H1 (cell line): ENCODE data around the gene CTTNBP2NL. TPM values are rescaled to one million over a fixed set of nuclear protein-coding genes. Genes with fewer than 3 reads are reported as not detected.

Experiments
- CTCF ChIA-PET: fragments of 300-600 bp; sonication (Branson Sonifier 250); formaldehyde crosslinking; loops from one replicate; lab custom pipeline; 2021; ENCODE audit not compliant: partially characterized antibody; lab: Charles Lee
- POLR2A ChIA-PET: fragments of 300-600 bp; sonication (Branson Sonifier 250); formaldehyde crosslinking; loops from one replicate; lab custom pipeline; 2021; ENCODE audit warnings: inconsistent platforms; ENCODE audit not compliant: partially characterized antibody; lab: Charles Lee
- DNase-seq, 2 experiments: peaks; one replicate each; pipeline versions ENCODE4 v3.0.0 to v3.0.0-alpha.2; 2010 to 2022; ENCODE audit warnings: low spot score in 2 of 2, low read depth in 1 of 2, mixed read lengths in 1 of 2
- FAIRE-seq: peaks from 2 replicates; lab custom pipeline; 2011; peaks lifted over from hg19 to GRCh38; lab: Jason Lieb, UNC
- H2AFZ ChIP-seq: 2 replicates; pipeline ENCODE4 v1.8.1; 2012; ENCODE audit warnings: low read length, inconsistent platforms
- H2AK5ac ChIP-seq: 2 replicates; pipeline ENCODE4 v1.6.1; 2013; ENCODE audit warnings: low read depth, low read length
- H2BK120ac ChIP-seq: replicated peaks from 2 replicates; pipeline ENCODE3; 2013; ENCODE audit warnings: low read depth, low read length, inconsistent platforms
- H2BK12ac ChIP-seq: 2 replicates; pipeline ENCODE4 v1.6.1; 2013; ENCODE audit warnings: low read depth, low read length
- H2BK15ac ChIP-seq: 2 replicates; pipeline ENCODE4 v1.6.1; 2013; ENCODE audit warnings: low read length
- H2BK20ac ChIP-seq: 2 replicates; pipeline ENCODE4 v1.6.1; 2013; ENCODE audit warnings: low read length
- H2BK5ac ChIP-seq: 2 replicates; pipeline ENCODE4 v1.6.1; 2013; ENCODE audit warnings: low read depth, low read length
- H3K14ac ChIP-seq: 2 replicates; pipeline ENCODE4 v1.6.1; 2013; ENCODE audit warnings: inconsistent platforms; ENCODE audit not compliant: insufficient read length
- H3K18ac ChIP-seq: 2 replicates; pipeline ENCODE4 v1.6.1; 2013; ENCODE audit warnings: low read length; ENCODE audit errors: extremely low read depth
- H3K23ac ChIP-seq: 2 replicates; pipeline ENCODE4 v1.6.1; 2013; ENCODE audit warnings: inconsistent platforms; ENCODE audit not compliant: insufficient read length
- H3K23me2 ChIP-seq: 2 replicates; pipeline ENCODE4 v1.6.1; 2013; ENCODE audit warnings: low read depth, low read length
- H3K27ac ChIP-seq: 2 replicates; pipeline ENCODE4 v1.6.1; 2011; ENCODE audit warnings: low read depth, low read length, inconsistent platforms
- H3K27me3 ChIP-seq, 4 experiments: replicated peaks in 1 of 4; 1 replicate in 1 of 4; 2 replicates in 3 of 4; pipeline versions ENCODE4 v1.6.1 to v1.8.1; 2011 to 2013; ENCODE audit warnings: low read length in 3 of 4, mild to moderate bottlenecking in 3 of 4, inconsistent platforms in 2 of 4, mixed read lengths in 2 of 4, moderate library complexity in 1 of 4; ENCODE audit not compliant: control insufficient read depth in 3 of 4, insufficient read depth in 3 of 4; ENCODE audit errors: extremely low read depth in 1 of 4
- H3K36me3 ChIP-seq, 4 experiments: 2 replicates each; pipeline versions ENCODE4 v1.6.1 to v1.8.1; 2011 to 2013; ENCODE audit warnings: mild to moderate bottlenecking in 4 of 4, low read length in 3 of 4, moderate library complexity in 2 of 4, control low read depth in 1 of 4, inconsistent platforms in 1 of 4; ENCODE audit not compliant: insufficient read depth in 4 of 4, control insufficient read depth in 2 of 4
- H3K4ac ChIP-seq: replicated peaks from 2 replicates; pipeline ENCODE3; 2013; ENCODE audit warnings: low read length, low read depth, mixed read lengths, inconsistent platforms; ENCODE audit not compliant: insufficient read length
- H3K4me1 ChIP-seq, 4 experiments: replicated peaks in 1 of 4; 1 replicate in 1 of 4; 2 replicates in 3 of 4; pipeline versions ENCODE4 v1.6.1 to v1.8.1; 2011 to 2013; ENCODE audit warnings: low read length in 3 of 4, inconsistent platforms in 2 of 4, mixed read lengths in 1 of 4; ENCODE audit not compliant: insufficient read depth in 4 of 4, control insufficient read depth in 3 of 4
- H3K4me2 ChIP-seq, 2 experiments: 2 replicates each; pipeline versions ENCODE4 v1.6.1 to v1.8.1; 2011 to 2013; ENCODE audit warnings: low read depth in 2 of 2, low read length in 2 of 2, control low read depth in 1 of 2, inconsistent platforms in 1 of 2, mild to moderate bottlenecking in 1 of 2; ENCODE audit not compliant: insufficient read depth in 1 of 2
- H3K4me3 ChIP-seq, 4 experiments: fragments of 200-600, 300-600 bp in 1 of 4; sonication (generic), shearing (Covaris generic), sonication (Bioruptor Twin) in 1 of 4; 2 replicates each; pipeline versions ENCODE4 v1.5.1 to v1.8.1; 2011 to 2016; ENCODE audit warnings: low read length in 4 of 4, low read depth in 3 of 4, control low read depth in 2 of 4, inconsistent platforms in 2 of 4, mild to moderate bottlenecking in 2 of 4, mixed read lengths in 1 of 4, moderate library complexity in 1 of 4; ENCODE audit not compliant: insufficient read depth in 2 of 4; ENCODE audit errors: extremely low read depth in 1 of 4
- H3K56ac ChIP-seq: replicated peaks from 2 replicates; pipeline ENCODE3; 2013; ENCODE audit warnings: low read depth, mild to moderate bottlenecking, mixed read lengths, low read length, inconsistent platforms; ENCODE audit not compliant: insufficient read length
- H3K79me1 ChIP-seq: 2 replicates; pipeline ENCODE4 v1.6.1; 2013; ENCODE audit warnings: low read depth, low read length, control low read depth
- H3K79me2 ChIP-seq, 2 experiments: 2 replicates each; pipeline versions ENCODE4 v1.6.1 to v1.8.1; 2012 to 2013; ENCODE audit warnings: low read length in 2 of 2, mild to moderate bottlenecking in 2 of 2, inconsistent platforms in 1 of 2; ENCODE audit not compliant: insufficient read depth in 2 of 2, control insufficient read depth in 1 of 2
- H3K9ac ChIP-seq, 4 experiments: replicated peaks in 1 of 4; 1 replicate in 1 of 4; 2 replicates in 3 of 4; pipeline versions ENCODE4 v1.6.1 to v1.8.1; 2011 to 2013; ENCODE audit warnings: low read depth in 3 of 4, low read length in 3 of 4, control low read depth in 2 of 4, mild to moderate bottlenecking in 2 of 4, moderate library complexity in 2 of 4, inconsistent platforms in 1 of 4; ENCODE audit errors: extremely low read depth in 1 of 4
- H3K9me3 ChIP-seq, 2 experiments: 2 replicates each; pipeline versions ENCODE4 v1.6.1 to v1.8.1; 2012 to 2013; ENCODE audit warnings: mild to moderate bottlenecking in 2 of 2, moderate library complexity in 2 of 2, control low read depth in 1 of 2, inconsistent platforms in 1 of 2, low read depth in 1 of 2, low read length in 1 of 2, mixed read lengths in 1 of 2; ENCODE audit not compliant: insufficient read depth in 2 of 2
- H4K20me1 ChIP-seq, 2 experiments: replicated peaks in 1 of 2; 2 replicates each; pipeline versions ENCODE3 to v1.8.1; 2011 to 2013; ENCODE audit warnings: inconsistent platforms in 2 of 2, low read length in 2 of 2, mild to moderate bottlenecking in 1 of 2; ENCODE audit not compliant: insufficient read depth in 2 of 2, control insufficient read depth in 1 of 2
- H4K5ac ChIP-seq: 2 replicates; pipeline ENCODE4 v1.6.1; 2013; ENCODE audit warnings: low read length, low read depth, mixed read lengths, inconsistent platforms; ENCODE audit not compliant: insufficient read length
- H4K8ac ChIP-seq: 2 replicates; pipeline ENCODE4 v1.8.0; 2013; ENCODE audit warnings: mild to moderate bottlenecking, moderate library complexity, low read length, inconsistent platforms; ENCODE audit not compliant: insufficient read depth; ENCODE audit errors: extremely low read depth
- H4K91ac ChIP-seq: replicated peaks from 2 replicates; pipeline ENCODE3; 2013; ENCODE audit warnings: low read length, mixed read lengths, inconsistent platforms; ENCODE audit not compliant: insufficient read length
- CBX8 ChIP-seq: fragments of 300-800, 300-1000 bp; sonication (generic); IDR thresholded peaks from 2 replicates; pipeline ENCODE4 v1.7.1; 2016; ENCODE audit warnings: low read depth, low read length, borderline replicate concordance
- WGBS, 2 experiments: shearing (Covaris generic) in 1 of 2; methylation state at CpG; one replicate each; pipeline versions ENCODE4 v1.1.6 to v1.1.7; 2013 to 2015; ENCODE audit warnings: low lambda C conversion rate in 2 of 2, mixed read lengths in 2 of 2, inconsistent platforms in 1 of 2, low coverage in 1 of 2, missing lambda C conversion rate in 1 of 2; ENCODE audit not compliant: insufficient replicate concordance in 2 of 2, insufficient coverage in 1 of 2, insufficient read length in 1 of 2; ENCODE audit errors: extremely low coverage in 1 of 2, missing lambda C conversion rate in 1 of 2; 5-methylcytosine and 5-hydroxymethylcytosine counted together
- polyA plus RNA-seq, 7 experiments: library from polyadenylated mRNA; depleted of rRNA in 3 of 7; stranded (reverse) in 5 of 7; unstranded in 2 of 7; fragments of >200 nt in 5 of 7; fragments of 200-250 nt in 2 of 7; gene quantifications; 1 replicate in 5 of 7; 2 replicates in 1 of 7; 4 replicates in 1 of 7; pipeline versions ENCODE4 v1.2.1 to v1.2.3, GENCODE V29; 2011 to 2013; ENCODE audit warnings: missing spikeins in 2 of 7, mixed read lengths in 2 of 7
- total RNA-seq: library from RNA; stranded (reverse); fragmentation: NEBNext Ultra II Directional; extraction: Animal tissue kit (Norgen Biotek cat#: 25700); gene quantifications from 2 replicates; pipeline ENCODE4 v1.2.1, GENCODE V29; 2021

CTTNBP2NL gene
- total and polyA plus RNA-seq, 2 of the 8 experiments (the other 6 are each of a cell fraction or from before 2014, with no cell fraction given), result 6.4 to 35.1 TPM

GRCh38 chr1:112506731-112507130 lies 110.7 kb downstream of the CTTNBP2NL start:
- H4K20me1 ChIP-seq, result peaks cover 0 to 3% of the 10 kb centered on the region in 2 experiments
- no peak overlapping the region for H2AFZ ChIP-seq
- no peak overlapping the region for H3K23ac ChIP-seq
- H3K9ac ChIP-seq, result no peak overlapping the region
- H3K14ac ChIP-seq, result no peak overlapping the region
- H4K91ac ChIP-seq, result no peak overlapping the region
- no peak overlapping the region for H3K27ac ChIP-seq
- no peak overlapping the region for H3K18ac ChIP-seq
- no peak overlapping the region for H3K56ac ChIP-seq
- ChIA-PET POLR2A (interaction anchor here (0.5 to 1.1 kb wide), 2 partner anchors 129 to 192 kb away, joined by 3 read pairs; no protein-coding TSS in a partner anchor), CTCF (no interaction called here)
- H2BK15ac ChIP-seq, result peak overlapping the region; percentile 61; the same call in 1 of the 2 replicates
- H2AK5ac ChIP-seq, result no peak overlapping the region
- no peak overlapping the region for H2BK12ac ChIP-seq
- DNase-seq (no peak), FAIRE-seq (no peak)
- peak overlapping the region; percentile 0 for H2BK20ac ChIP-seq
- H4K5ac ChIP-seq, result no peak overlapping the region
- H3K4ac ChIP-seq, result no peak overlapping the region
- no peaks in the 10 kb centered on the region for H3K79me2 ChIP-seq
- H2BK120ac ChIP-seq, result no peak overlapping the region
- H3K36me3 ChIP-seq, result no peaks in the 10 kb centered on the region; a peak in 1 of 8 replicates
- peaks cover 6 to 25% (median 10%) of the 10 kb centered on the region in 4 experiments; a peak in 6 of 7 replicates for H3K4me1 ChIP-seq
- H3K79me1 ChIP-seq, result no peaks in the 10 kb centered on the region
- peaks cover 40 to 97% (median 86%) of the 10 kb centered on the region in 4 experiments for H3K27me3 ChIP-seq
- no peak overlapping the region for H2BK5ac ChIP-seq
- H3K4me2 ChIP-seq, result peak overlapping the region in 1 of 2 experiments; percentile 66; a peak in 1 of 4 replicates
- peaks cover 21% of the 10 kb centered on the region for H3K23me2 ChIP-seq
- no peaks in the 10 kb centered on the region for H3K9me3 ChIP-seq
- no peak overlapping the region for H4K8ac ChIP-seq
- peak overlapping the region in 1 of 4 experiments; percentile 84; a peak in 1 of 8 replicates for H3K4me3 ChIP-seq
- 83% methylated on average over 8 of the region's 8 CpGs; no CpG with 5 or more reads in 1 of the 2 experiments for WGBS, 2 experiments
- TF ChIP-seq CBX8, result no peak
- TF ChIP-seq, all 59 proteins: peak for 0
